HG03558 (cell line): ENCODE data around the gene SYDE2.
"Not testable (repeated sequence)": the region's sequence is repeated elsewhere in the genome, so short reads cannot be mapped to it uniquely, and the experiment has no call there.

ENCODE experiments used
- ATAC-seq: cut with Tn5 transposase; IDR thresholded peaks from one replicate; pipeline ENCODE4 v1.9.1; 2021; ENCODE audit warnings: moderate number of reproducible peaks; ENCODE audit not compliant: unreplicated experiment; ENCODE audit errors: extremely low read depth

The SYDE2 gene

DNA sequence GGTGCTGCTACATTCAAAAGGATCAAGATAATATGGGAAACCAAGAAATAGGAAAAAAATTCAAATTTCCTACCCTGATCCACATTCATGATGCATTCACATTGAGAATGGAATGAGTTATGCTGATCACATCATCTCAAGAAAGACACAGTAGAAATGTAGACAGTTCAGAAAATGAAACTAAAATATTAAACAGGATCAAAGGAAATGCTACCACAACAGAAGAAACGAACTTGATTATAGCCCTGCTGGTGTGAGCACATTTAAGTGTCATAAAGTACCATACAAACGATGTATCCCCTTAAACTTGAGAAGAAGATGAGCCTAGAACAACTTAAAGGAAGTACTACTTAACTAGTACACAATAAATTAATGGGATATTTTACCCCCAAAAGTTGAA lies 21.3 kb downstream of the SYDE2 start:
- ATAC-seq, result no peak

DNA sequence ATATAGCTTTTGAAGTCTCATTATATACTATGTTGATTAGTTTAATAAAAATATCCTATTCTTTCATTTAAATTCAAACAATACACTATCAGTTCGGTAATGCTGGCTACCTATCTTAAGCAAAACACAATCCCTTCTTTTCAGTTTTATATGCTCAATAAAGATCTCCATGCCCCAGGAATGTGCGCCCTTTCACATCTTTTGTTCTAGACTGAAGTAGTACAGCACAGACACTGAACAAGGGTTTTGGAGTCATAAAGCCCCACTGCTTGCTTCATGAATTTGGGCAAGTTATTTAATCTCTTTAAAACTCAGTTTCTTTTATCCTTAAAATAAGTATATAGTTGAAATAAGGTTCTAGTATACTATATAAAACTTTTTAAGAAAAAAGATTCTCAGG lies 22.4 kb downstream of the SYDE2 start:
- ATAC-seq, result no peak

- ATAC-seq, result no peak
Measured at GRCh38 chr1:85174503-85174902, 26.3 kb downstream of the SYDE2 start.

DNA sequence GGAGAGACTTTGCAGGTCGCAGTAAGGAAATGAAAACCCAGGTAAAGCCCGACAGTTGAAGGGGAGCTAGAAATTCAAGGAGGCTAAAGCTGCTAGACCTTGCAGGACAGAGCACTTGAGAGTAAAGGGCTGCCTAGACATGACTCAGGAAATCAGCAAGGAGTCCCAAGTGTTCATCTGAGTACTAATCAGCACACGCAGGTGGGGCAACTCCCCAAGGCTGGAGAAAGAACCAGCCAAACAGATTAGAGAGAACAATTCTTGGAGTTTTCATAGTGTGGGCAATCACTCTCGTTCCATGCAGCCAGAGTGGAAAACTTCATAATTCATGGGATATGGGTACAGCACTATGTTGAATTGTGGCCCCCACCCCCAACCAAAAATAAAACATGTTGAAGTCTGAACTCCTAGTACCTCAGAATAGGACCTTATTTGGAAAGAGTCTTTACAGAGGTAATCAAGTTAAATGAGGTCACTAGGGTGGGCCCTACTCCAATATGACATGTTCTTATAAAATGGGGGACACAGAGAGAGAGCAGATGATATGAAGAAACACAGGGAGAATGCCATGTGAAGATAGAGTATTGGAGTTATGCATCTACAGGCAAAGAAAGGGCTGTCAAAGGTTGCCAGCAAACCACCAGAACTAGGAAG lies 28.0 kb downstream of the SYDE2 start:
- ATAC-seq, result no peak

- ATAC-seq, result no peak
Measured at GRCh38 chr1:85171721-85172120, 29.1 kb downstream of the SYDE2 start.

DNA sequence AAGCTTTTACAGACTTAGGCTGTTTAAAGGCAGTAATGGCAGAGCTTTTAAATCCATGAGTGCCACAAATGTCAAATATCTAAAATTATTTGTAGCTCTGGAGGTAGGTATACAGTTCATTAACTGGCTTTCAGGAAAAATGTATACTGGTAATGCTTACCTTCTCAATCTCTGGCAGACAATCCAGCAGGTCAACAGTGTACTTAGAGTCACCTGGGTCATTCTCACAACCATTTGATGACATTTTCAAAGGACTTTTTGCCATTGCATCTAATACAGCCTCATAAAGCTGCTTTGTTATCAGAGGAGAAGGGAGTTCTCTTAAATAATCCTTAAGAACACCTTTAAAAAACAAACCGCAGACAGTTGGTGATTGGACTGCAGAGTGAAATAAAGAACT lies 31.9 kb downstream of the SYDE2 start:
- ATAC-seq, result no peak

GRCh38 chr1:85166351-85166750 lies 34.5 kb downstream of the SYDE2 start:
- no peak for ATAC-seq

GRCh38 chr1:85158910-85159309 lies 41.9 kb downstream of the SYDE2 start:
- no peak for ATAC-seq

GRCh38 chr1:85157436-85157835 lies 43.4 kb downstream of the SYDE2 start:
- no peak for ATAC-seq

DNA sequence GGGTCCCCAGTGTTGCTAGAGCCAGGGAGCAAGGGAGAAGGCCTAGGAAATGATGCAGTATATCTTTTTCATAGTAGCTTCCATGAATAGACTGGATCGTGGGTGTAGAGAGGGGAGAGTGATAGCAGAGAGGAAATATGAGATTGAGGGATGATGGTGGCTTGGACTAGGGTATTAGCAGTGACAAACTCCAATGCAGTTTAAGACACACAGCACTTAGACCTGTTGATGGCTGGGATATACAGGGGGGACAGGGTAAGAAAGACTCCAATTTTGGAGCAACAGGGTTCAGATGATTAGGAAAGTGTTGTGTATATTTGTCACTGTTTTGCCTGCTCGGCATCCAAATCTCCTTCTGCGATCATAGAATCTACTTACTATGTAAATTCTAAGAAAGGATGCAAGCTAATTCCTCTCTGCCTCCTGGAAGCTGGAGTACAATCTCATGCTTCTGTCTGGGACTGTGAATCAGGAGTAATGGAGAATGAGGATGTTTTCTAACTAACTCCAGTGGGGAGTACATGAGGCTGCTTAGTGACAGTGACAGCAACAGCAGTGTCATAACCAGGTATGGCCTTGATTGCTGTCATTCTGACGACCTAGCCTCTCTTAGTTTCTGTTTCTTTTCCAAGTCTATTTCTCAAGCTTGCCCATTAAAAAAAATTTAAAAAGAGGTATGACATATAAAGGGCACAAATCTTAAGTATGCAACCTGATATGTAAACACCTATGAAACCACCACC lies 47.5 kb downstream of the SYDE2 start:
- no peak for ATAC-seq

DNA sequence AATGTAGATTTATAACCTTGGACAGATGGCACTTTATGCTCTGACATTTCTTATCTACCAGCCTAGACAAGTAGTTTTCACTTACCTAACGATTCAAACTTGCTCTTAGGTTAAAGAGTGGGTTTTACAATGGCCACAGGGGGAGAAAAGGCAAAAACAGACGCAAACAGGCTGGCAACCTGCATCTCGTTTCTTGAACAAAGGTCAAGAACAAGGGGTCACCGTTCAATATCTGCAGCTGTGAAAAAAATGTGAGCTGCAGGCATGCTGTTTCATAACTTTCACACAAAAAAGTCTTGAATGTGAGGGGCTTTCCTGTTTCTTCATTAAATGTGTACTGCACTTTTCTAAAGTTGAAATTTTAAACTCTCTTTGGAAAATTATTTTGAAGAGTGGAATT lies 49.4 kb downstream of the SYDE2 start:
- ATAC-seq, result no peak

DNA sequence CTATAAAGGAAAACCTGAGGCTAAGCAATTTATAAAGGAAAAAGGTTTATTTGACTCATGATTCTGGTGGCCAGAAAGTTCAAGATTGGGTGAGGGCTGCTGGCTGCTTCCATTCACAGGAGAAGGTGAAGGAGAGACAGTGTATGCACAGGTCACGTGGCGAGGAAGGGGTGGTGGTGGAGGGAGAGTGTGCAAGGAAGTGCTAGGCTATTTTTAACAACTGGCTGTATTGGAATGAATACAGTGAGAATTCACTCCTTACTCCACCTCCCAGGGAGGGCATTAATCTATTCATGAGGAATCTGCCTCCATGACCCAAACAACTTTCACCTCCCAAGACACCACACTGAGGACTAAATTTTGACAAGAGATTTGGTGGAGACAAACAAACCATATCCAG lies 51.0 kb downstream of the SYDE2 start:
- no peak for ATAC-seq

DNA sequence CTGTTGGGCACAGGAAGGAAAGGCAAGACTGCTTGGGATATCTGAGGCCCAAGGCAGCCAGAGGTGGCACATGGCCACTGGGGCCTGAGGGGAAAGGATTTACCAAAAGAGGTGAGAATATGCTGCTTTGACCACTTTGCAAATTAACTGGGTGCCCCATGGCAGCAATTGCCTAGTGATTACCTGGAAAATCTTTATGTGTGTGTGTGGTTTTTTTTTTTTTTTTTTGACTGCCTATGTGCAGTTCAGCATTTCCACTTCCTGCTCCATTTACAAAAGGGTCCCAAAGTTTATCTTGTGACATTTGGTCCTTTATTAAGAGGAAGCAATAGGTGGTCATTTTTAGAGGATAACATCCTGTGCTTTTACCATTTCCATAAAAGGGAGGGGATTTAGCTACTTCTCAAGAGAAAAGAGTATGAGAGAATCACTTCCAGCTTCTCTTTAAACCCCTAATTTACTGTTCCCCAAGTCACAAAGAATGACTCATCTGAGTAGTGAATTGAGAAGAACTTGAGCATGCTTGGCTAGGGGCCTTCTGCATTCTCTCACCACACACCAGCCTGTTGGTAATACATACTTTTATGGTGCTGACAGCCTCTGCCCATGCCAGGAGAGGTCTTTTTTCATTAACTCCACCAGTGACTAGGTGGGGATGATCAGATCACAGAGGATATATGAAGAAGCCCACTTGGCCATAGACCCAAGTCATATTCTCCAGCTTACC lies 52.1 kb downstream of the SYDE2 start:
- peak; percentile 91 for ATAC-seq

DNA sequence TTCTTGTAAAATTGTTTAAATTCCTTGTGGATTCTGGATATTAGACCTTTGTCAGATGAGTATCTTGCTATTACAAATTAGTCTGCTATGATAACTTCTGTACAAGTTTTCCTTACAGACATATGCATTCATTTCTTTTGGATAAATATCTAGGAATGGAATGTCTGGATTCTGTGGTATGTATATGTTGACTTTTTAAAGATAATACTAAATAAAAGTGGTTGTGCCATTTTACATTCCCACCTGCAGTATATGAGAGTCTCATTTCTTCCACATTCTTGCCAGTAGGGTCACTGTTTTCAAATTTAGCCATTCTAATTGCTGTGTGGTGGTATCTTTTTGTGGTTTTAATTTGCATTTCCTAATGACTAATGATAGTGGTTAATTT lies 53.9 kb downstream of the SYDE2 start:
- ATAC-seq, result no peak

GRCh38 chr1:85146298-85146971 lies 54.4 kb downstream of the SYDE2 start:
- not testable (repeated sequence) for ATAC-seq

GRCh38 chr1:85144351-85144750 lies 56.5 kb downstream of the SYDE2 start:
- no peak for ATAC-seq

GRCh38 chr1:85142753-85143152 lies 58.1 kb downstream of the SYDE2 start:
- ATAC-seq, result no peak

DNA sequence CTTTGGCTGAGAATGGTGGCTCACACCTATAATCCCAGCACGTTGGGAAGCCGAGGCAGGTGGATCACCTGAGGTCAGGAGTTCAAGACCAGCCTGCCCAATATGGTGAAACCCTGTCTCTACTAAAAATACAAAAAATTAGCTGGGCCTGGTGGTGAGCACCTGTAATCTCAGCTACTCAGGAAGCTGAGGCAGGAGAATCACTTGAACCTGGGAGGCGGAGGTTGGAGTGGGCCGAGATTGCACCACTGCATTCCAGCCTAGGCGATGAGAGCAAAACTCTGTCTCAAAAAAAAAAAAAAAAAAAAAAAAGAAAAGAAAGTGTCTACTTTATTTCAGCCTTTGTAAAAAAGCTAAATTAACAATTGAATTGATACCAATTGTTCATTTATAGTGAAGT lies 62.4 kb downstream of the SYDE2 start:
- not testable (repeated sequence) for ATAC-seq

DNA sequence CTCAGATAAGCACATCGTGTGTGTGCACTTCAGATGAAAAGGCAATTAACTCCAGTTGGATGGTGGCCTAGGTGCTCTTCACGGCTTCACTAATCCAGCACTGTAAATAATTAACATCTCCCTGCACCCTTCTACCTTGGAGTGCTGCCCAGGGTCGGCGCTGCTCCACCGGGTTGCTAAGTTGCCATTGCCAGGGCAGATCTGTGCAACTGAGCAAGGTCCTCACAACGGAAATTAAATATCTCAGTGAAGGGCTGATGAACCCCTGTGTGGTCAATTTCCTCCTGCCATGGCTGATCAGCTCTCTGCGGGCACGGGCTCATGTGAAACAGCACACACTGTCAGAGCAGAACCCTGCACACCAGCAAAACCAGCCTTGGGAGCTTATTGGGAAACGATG lies 63.2 kb downstream of the SYDE2 start:
- ATAC-seq, result no peak

DNA sequence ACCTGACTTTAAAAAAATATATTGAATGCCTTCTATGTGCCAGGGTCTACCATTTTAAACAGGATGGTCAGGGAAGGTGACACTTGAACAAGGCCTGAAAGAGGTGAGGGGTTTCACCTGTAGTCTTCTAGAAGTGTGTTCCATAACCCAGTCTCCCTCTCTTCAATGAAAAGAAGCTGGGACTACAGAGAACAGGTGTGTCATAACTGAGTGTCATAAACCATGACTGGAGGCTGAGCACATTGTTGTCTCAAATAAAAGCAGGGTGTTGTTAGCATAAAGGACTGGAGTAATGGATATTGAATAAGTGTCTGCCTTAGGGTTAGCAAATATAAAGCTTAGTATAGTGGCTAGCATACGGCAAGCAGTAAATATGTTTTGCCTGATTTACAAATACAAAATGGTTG lies 65.4 kb downstream of the SYDE2 start:
- ATAC-seq, result no peak
